HepG2 (cell line): ENCODE measurements around the gene INSRR. TPM values are rescaled to one million over a fixed set of nuclear protein-coding genes. Genes with fewer than 3 reads are reported as not detected.

ENCODE experiments used
- FOXO1 ChIP-seq: sonication (generic); formaldehyde crosslinking; IDR thresholded peaks from 2 replicates; pipeline ENCODE4 v1.4.0; 2020; ENCODE audit warnings: missing genetic modification reagents
- GTF2F1 ChIP-seq: fragments of 150-350 bp; IDR thresholded peaks from 2 replicates; pipeline ENCODE4 v1.6.1; 2014; ENCODE audit warnings: low read length
- HIC2 ChIP-seq: sonication (generic); formaldehyde crosslinking; IDR thresholded peaks from 2 replicates; pipeline ENCODE4 v1.9.0; 2022; ENCODE audit warnings: low read depth, missing genetic modification reagents
- ISL2 ChIP-seq: sonication (generic); formaldehyde crosslinking; IDR thresholded peaks from 2 replicates; pipeline ENCODE4 v1.5.0; 2020; ENCODE audit warnings: missing genetic modification reagents
- KDM3A ChIP-seq: IDR thresholded peaks from 2 replicates; pipeline ENCODE4 v1.6.1; 2018; ENCODE audit warnings: low read depth, missing compliant biosample characterization
- KMT2B ChIP-seq: IDR thresholded peaks from 2 replicates; pipeline ENCODE4 v1.6.1; 2016; ENCODE audit warnings: missing genetic modification reagents, missing compliant biosample characterization
- NONO ChIP-seq, 2 experiments: fragments of 450-650 bp in 1 of 2; sonication (generic) in 1 of 2; formaldehyde crosslinking in 1 of 2; IDR thresholded peaks in 1 of 2; conservative IDR thresholded peaks in 1 of 2; 2 replicates each; pipeline versions ENCODE4 v1.6.1 to v1.8.0; 2017 to 2022; ENCODE audit warnings: mild to moderate bottlenecking in 1 of 2, missing genetic modification reagents in 1 of 2, moderate library complexity in 1 of 2
- RCOR2 ChIP-seq: IDR thresholded peaks from 2 replicates; pipeline ENCODE4 v1.6.1; 2016; ENCODE audit warnings: missing biosample characterization, missing genetic modification reagents
- SMARCE1 ChIP-seq: fragments of 450-650 bp; IDR thresholded peaks from 2 replicates; pipeline ENCODE4 v1.6.1; 2017; ENCODE audit warnings: borderline replicate concordance
- SMC3 ChIP-seq: IDR thresholded peaks from 2 replicates; pipeline ENCODE4 v1.6.1; 2011; ENCODE audit warnings: low read length, improper control_type of control experiment
- SOX6 ChIP-seq, 2 experiments: fragments of 450-650 bp in 1 of 2; sonication (generic) in 1 of 2; formaldehyde crosslinking in 1 of 2; IDR thresholded peaks; 2 replicates each; pipeline versions ENCODE4 v1.4.0 to v1.6.1; 2017 to 2020; ENCODE audit warnings: antibody characterized with exemption in 1 of 2, mild to moderate bottlenecking in 1 of 2, missing genetic modification reagents in 1 of 2
- SRSF9 ChIP-seq: fragments of 200-400 bp; formaldehyde crosslinking; IDR thresholded peaks from 2 replicates; pipeline ENCODE4 v1.6.1; 2018; ENCODE audit warnings: borderline replicate concordance, mild to moderate bottlenecking, low read depth, low read length; ENCODE audit not compliant: insufficient read depth, poor library complexity, severe bottlenecking
- TBL1XR1 ChIP-seq: fragments of 150-350 bp; IDR thresholded peaks from 2 replicates; pipeline ENCODE4 v1.6.1; 2014; ENCODE audit warnings: borderline replicate concordance, low read length; ENCODE audit not compliant: partially characterized antibody
- ZHX1 ChIP-seq: sonication (generic); formaldehyde crosslinking; IDR thresholded peaks from 2 replicates; pipeline ENCODE4 v1.8.1; 2022; ENCODE audit warnings: low read depth, mild to moderate bottlenecking, missing genetic modification reagents
- ZMYM4 ChIP-seq: sonication (generic); formaldehyde crosslinking; IDR thresholded peaks from 2 replicates; pipeline ENCODE4 v1.8.1; 2023; ENCODE audit warnings: mild to moderate bottlenecking, missing genetic modification reagents
- ZNF264 ChIP-seq: sonication (generic); formaldehyde crosslinking; IDR thresholded peaks from 2 replicates; pipeline ENCODE4 v1.4.0; 2020; ENCODE audit warnings: missing genetic modification reagents
- ZNF326 ChIP-seq: sonication (generic); formaldehyde crosslinking; IDR thresholded peaks from 2 replicates; pipeline ENCODE4 v1.4.0; 2020; ENCODE audit warnings: missing genetic modification reagents, borderline replicate concordance
- ZNF354B ChIP-seq: sonication (generic); formaldehyde crosslinking; IDR thresholded peaks from 2 replicates; pipeline ENCODE4 v1.8.0; 2022; ENCODE audit warnings: mild to moderate bottlenecking, missing genetic modification reagents
- ZNF574 ChIP-seq: sonication (generic); formaldehyde crosslinking; IDR thresholded peaks from 2 replicates; pipeline ENCODE4 v1.4.0; 2020; ENCODE audit warnings: missing genetic modification reagents
- ZNF652 ChIP-seq: IDR thresholded peaks from 2 replicates; pipeline ENCODE4 v1.6.1; 2016; ENCODE audit warnings: low read depth, borderline replicate concordance
- ZNF768 ChIP-seq: sonication (generic); formaldehyde crosslinking; IDR thresholded peaks from 2 replicates; pipeline ENCODE4 v1.4.0; 2020; ENCODE audit warnings: missing genetic modification reagents
- ZNF792 ChIP-seq: IDR thresholded peaks from 2 replicates; pipeline ENCODE4 v1.6.1; 2016
- ZSCAN25 ChIP-seq: sonication (generic); formaldehyde crosslinking; IDR thresholded peaks from 2 replicates; pipeline ENCODE4 v1.8.0; 2022; ENCODE audit warnings: mild to moderate bottlenecking, missing genetic modification reagents
- polyA plus RNA-seq, 8 experiments: library from polyadenylated mRNA; depleted of rRNA in 3 of 8; stranded (reverse) in 7 of 8; unstranded in 1 of 8; fragments of >200 nt; fragmentation: Illumina TruSeq in 4 of 8; extraction: Trizol in 4 of 8; gene quantifications; 2 replicates each; pipeline versions ENCODE4 v1.2.1 to v1.2.3, GENCODE V29; 2011 to 2016; ENCODE audit warnings: low read depth in 4 of 8, missing spikeins in 1 of 8, mixed read lengths in 1 of 8; ENCODE audit not compliant: insufficient read depth in 1 of 8
- total RNA-seq, 5 experiments: library from RNA; depleted of rRNA; stranded (reverse); fragments of >200 nt; fragmentation: Illumina TruSeq; extraction: Trizol; gene quantifications; 2 replicates each; pipeline ENCODE4 v1.2.3, GENCODE V29; 2016; ENCODE audit warnings: low read depth in 1 of 5

Gene INSRR
- total and polyA plus RNA-seq, 2 of the 13 experiments (the other 11 are each of a cell fraction or from before 2014, with no cell fraction given): not detected

GRCh38 chr1:156813750-156814570 is 45.0 kb downstream of the INSRR start (continued):
- TF ChIP-seq SMARCE1 (no peak), RCOR2 (CRISPR knock-in tag) (0 out of 2 replicates have a peak, but pooled peaks have one; percentile 51), ZMYM4 (CRISPR knock-in tag) (peak; percentile 74; the same call in 1 of the 2 replicates), ZSCAN25 (CRISPR knock-in tag) (peak; percentile 62; the same call in 1 of the 2 replicates), ZNF652 (CRISPR knock-in tag) (no peak), SOX6 (IDR thresholded peaks at IDR 0.05) (no peak), SOX6 (CRISPR knock-in tag; IDR thresholded peaks at IDR 0.05) (0 out of 2 replicates have a peak, but pooled peaks have one; percentile 52), ZNF768 (CRISPR knock-in tag) (peak; percentile 87), ZNF264 (CRISPR knock-in tag) (0 out of 2 replicates have a peak, but pooled peaks have one; percentile 41), FOXO1 (CRISPR knock-in tag) (peak; percentile 64; the same call in 1 of the 2 replicates), GTF2F1 (no peak), ISL2 (CRISPR knock-in tag) (peak; percentile 42; the same call in 1 of the 2 replicates), ZNF354B (CRISPR knock-in tag) (no peak), SMC3 (no peak), KDM3A (CRISPR knock-in tag) (peak; percentile 54; the same call in 1 of the 2 replicates), ZNF326 (CRISPR knock-in tag) (no peak), ZHX1 (CRISPR knock-in tag) (no peak), ZNF792 (peak; percentile 91), SRSF9 (no peak), HIC2 (peak; percentile 65), ZNF574 (CRISPR knock-in tag) (peak; percentile 85), NONO (IDR thresholded peaks at IDR 0.05) (no peak), NONO (CRISPR knock-in tag; conservative IDR thresholded peaks at IDR 0.05) (no peak; the same call in 1 of the 2 replicates), KMT2B (peak; percentile 72), TBL1XR1 (no peak)
